IMR-90 (cell line): Measurements from ENCODE around the gene SPATA13. TPM values are rescaled to one million over a fixed set of nuclear protein-coding genes. Genes with fewer than 3 reads are reported as not detected.

Experiments used
- ATAC-seq: fragments of 200-7000 bp; cut with Tn5 transposase; 2 replicates; pipeline ENCODE4 v1.9.1; 2020; ENCODE audit warnings: low read depth, mild to moderate bottlenecking, moderate library complexity
- BruUV-seq: library from RNA; stranded (reverse); fragments of 400-500 nt; replicated peaks from 2 replicates; lab custom pipeline; 2021; lab: Mats Ljungman, UMichigan
- CTCF ChIA-PET: fragments of 300-600 bp; formaldehyde crosslinking; extraction: SDS; loops from one replicate; lab custom pipeline; 2021; ENCODE audit warnings: antibody characterized with exemption; lab: Yijun Ruan, JAX
- POLR2A ChIA-PET: fragments of 300-600 bp; sonication (Branson Sonifier 250); formaldehyde crosslinking; loops from one replicate; lab custom pipeline; 2022; ENCODE audit warnings: antibody characterized with exemption; ENCODE audit not compliant: unreplicated experiment; lab: Charles Lee
- DNase-seq: peaks from one replicate; pipeline ENCODE4 v3.0.0; 2013
- H2AFZ ChIP-seq: replicated peaks from 2 replicates; pipeline ENCODE3; 2013; ENCODE audit warnings: low read length, mild to moderate bottlenecking; ENCODE audit not compliant: poor library complexity
- H2AK5ac ChIP-seq: 2 replicates; pipeline ENCODE4 v1.6.1; 2013; ENCODE audit warnings: low read depth, low read length, inconsistent platforms
- H2AK9ac ChIP-seq: replicated peaks from 2 replicates; pipeline ENCODE3; 2013; ENCODE audit warnings: mild to moderate bottlenecking, low read depth, low read length, moderate library complexity; ENCODE audit not compliant: poor library complexity
- H2BK120ac ChIP-seq: 2 replicates; pipeline ENCODE4 v1.6.1; 2013; ENCODE audit warnings: low read depth, low read length, inconsistent platforms
- H2BK15ac ChIP-seq: 3 replicates; pipeline ENCODE4 v1.6.1; 2013; ENCODE audit warnings: low read depth, low read length, inconsistent platforms
- H2BK20ac ChIP-seq: 2 replicates; pipeline ENCODE4 v1.6.1; 2013; ENCODE audit warnings: low read depth, mild to moderate bottlenecking, inconsistent platforms, low read length, moderate library complexity
- H2BK5ac ChIP-seq: 2 replicates; pipeline ENCODE4 v1.6.1; 2013; ENCODE audit warnings: mild to moderate bottlenecking, low read depth, low read length, inconsistent platforms; ENCODE audit not compliant: poor library complexity, severe bottlenecking
- H3K14ac ChIP-seq: replicated peaks from 2 replicates; pipeline ENCODE4 v1.6.1; 2013; ENCODE audit warnings: low read depth, low read length, inconsistent platforms
- H3K18ac ChIP-seq: 2 replicates; pipeline ENCODE4 v1.6.1; 2013; ENCODE audit warnings: low read depth, low read length, control low read depth
- H3K23ac ChIP-seq: 2 replicates; pipeline ENCODE4 v1.6.1; 2013; ENCODE audit warnings: low read depth, low read length, inconsistent platforms
- H3K27ac ChIP-seq: 2 replicates; pipeline ENCODE4 v1.5.1; 2013; ENCODE audit warnings: mild to moderate bottlenecking, control low read depth, low read length; ENCODE audit not compliant: insufficient read depth
- H3K27me3 ChIP-seq: 2 replicates; pipeline ENCODE4 v1.6.1; 2013; ENCODE audit warnings: low read length; ENCODE audit not compliant: control insufficient read depth, insufficient read depth
- H3K36me3 ChIP-seq: 2 replicates; pipeline ENCODE4 v1.6.1; 2013; ENCODE audit warnings: low read length, mixed read lengths; ENCODE audit not compliant: control insufficient read depth, insufficient read depth
- H3K4ac ChIP-seq: 2 replicates; pipeline ENCODE4 v1.6.1; 2013; ENCODE audit warnings: low read depth, low read length, inconsistent platforms
- H3K4me1 ChIP-seq: 2 replicates; pipeline ENCODE4 v1.6.1; 2013; ENCODE audit warnings: low read length, mixed read lengths; ENCODE audit not compliant: control insufficient read depth, insufficient read depth
- H3K4me2 ChIP-seq: 2 replicates; pipeline ENCODE4 v1.6.1; 2013; ENCODE audit warnings: low read depth, mild to moderate bottlenecking, control low read depth, low read length, moderate library complexity
- H3K4me3 ChIP-seq: 2 replicates; pipeline ENCODE4 v1.5.1; 2013; ENCODE audit warnings: low read depth, mild to moderate bottlenecking, control low read depth, low read length, moderate library complexity; ENCODE audit not compliant: insufficient read depth
- H3K56ac ChIP-seq: 2 replicates; pipeline ENCODE4 v1.6.1; 2013; ENCODE audit warnings: low read length, inconsistent platforms; ENCODE audit not compliant: insufficient read depth; ENCODE audit errors: extremely low read depth
- H3K79me1 ChIP-seq, 2 experiments: 2 replicates each; pipeline ENCODE4 v1.6.1; 2013; ENCODE audit warnings: low read length in 2 of 2, inconsistent platforms in 1 of 2, low read depth in 1 of 2
- H3K9ac ChIP-seq: 2 replicates; pipeline ENCODE4 v1.6.1; 2013; ENCODE audit warnings: low read depth, low read length, control low read depth
- H3K9me1 ChIP-seq: 2 replicates; pipeline ENCODE4 v1.6.1; 2013; ENCODE audit warnings: low read length, inconsistent platforms; ENCODE audit not compliant: insufficient read depth
- H3K9me3 ChIP-seq: 2 replicates; pipeline ENCODE4 v1.6.1; 2013; ENCODE audit warnings: low read length; ENCODE audit not compliant: control insufficient read depth, insufficient read depth
- H4K20me1 ChIP-seq: 2 replicates; pipeline ENCODE4 v1.6.1; 2013; ENCODE audit warnings: low read length, inconsistent platforms; ENCODE audit not compliant: insufficient read depth
- H4K5ac ChIP-seq: 2 replicates; pipeline ENCODE4 v1.6.1; 2013; ENCODE audit warnings: mild to moderate bottlenecking, low read depth, low read length, control low read depth
- H4K8ac ChIP-seq, 2 experiments: 2 replicates each; pipeline ENCODE4 v1.6.1; 2013; ENCODE audit warnings: low read depth in 2 of 2, low read length in 2 of 2, control low read depth in 1 of 2, inconsistent platforms in 1 of 2
- H4K91ac ChIP-seq: 2 replicates; pipeline ENCODE4 v1.6.1; 2013; ENCODE audit warnings: low read depth, low read length, inconsistent platforms; ENCODE audit not compliant: insufficient read depth
- FOS ChIP-seq: fragments of 150-350 bp; IDR thresholded peaks from 2 replicates; pipeline ENCODE4 v1.6.1; 2016; ENCODE audit warnings: low read depth, low read length
- MAFK ChIP-seq: IDR thresholded peaks from 2 replicates; pipeline ENCODE4 v1.6.1; 2012; ENCODE audit warnings: low read depth, low read length, improper control_type of control experiment
- NFE2L2 ChIP-seq: fragments of 150-350 bp; IDR thresholded peaks from 2 replicates; pipeline ENCODE4 v1.6.1; 2016; ENCODE audit warnings: low read depth, mild to moderate bottlenecking, low read length
- POLR2A ChIP-seq: IDR thresholded peaks from 2 replicates; pipeline ENCODE4 v1.6.1; 2012; ENCODE audit warnings: mild to moderate bottlenecking, low read depth, low read length
- RAD21 ChIP-seq: IDR thresholded peaks from 2 replicates; pipeline ENCODE4 v1.6.1; 2012; ENCODE audit warnings: low read length, improper control_type of control experiment
- whole genome bisulfite sequencing, 2 experiments: methylation state at CpG; one replicate each; pipeline versions ENCODE4 v1.1.5 to v1.1.7; 2013; ENCODE audit warnings: missing lambda C conversion rate in 2 of 2; ENCODE audit not compliant: insufficient read length in 1 of 2; ENCODE audit errors: extremely low coverage in 2 of 2; 5-methylcytosine and 5-hydroxymethylcytosine counted together
- dilution Hi-C: fragments of 300-500 bp; cut with HindIII; formaldehyde crosslinking; loops from one replicate; pipeline ENCODE4 v1.14.3; 2018; ENCODE audit warnings: low sequenced_read_pairs; ENCODE audit not compliant: unreplicated experiment
- in situ Hi-C: fragments of 300-500 bp; cut with MboI; formaldehyde crosslinking; loops from 3 replicates; pipeline ENCODE4 v1.14.3; 2019; ENCODE audit warnings: low sequenced_read_pairs, inconsistent platforms, mixed read lengths
- intact Hi-C: fragments of 100-400 bp; cut with micrococcal nuclease; formaldehyde crosslinking; loops from 2 replicates; pipeline ENCODE4 v1.10.0; 2022
- polyA plus RNA-seq, 3 experiments: library from polyadenylated mRNA; depleted of rRNA; stranded (reverse); fragments of >200 nt; gene quantifications; 2 replicates each; pipeline ENCODE4 v1.2.3, GENCODE V29; 2012; ENCODE audit warnings: low replicate concordance in 1 of 3
- total RNA-seq: library from RNA; depleted of rRNA; stranded (reverse); fragments of >200 nt; gene quantifications from 2 replicates; pipeline ENCODE4 v1.2.3, GENCODE V29; 2012
- TF ChIP-seq, protein P1 (sequence below): fragments of 150-350 bp; IDR thresholded peaks from 2 replicates; pipeline ENCODE4 v1.6.1; 2017; ENCODE audit warnings: mild to moderate bottlenecking, antibody characterized with exemption, low read length, low read depth

SPATA13 gene
- total and polyA plus RNA-seq, 2 of the 4 experiments (the other 2 are of a cell fraction) = 10.5 to 12.5 TPM

GRCh38 chr13:24292481-24292880, 132.0 kb downstream of the SPATA13 start:
- no peak overlapping the region for H3K4ac ChIP-seq
- DNase-seq (no peak), ATAC-seq (no peak)
- intact Hi-C loops = no loop called here
- dilution Hi-C loops = no loop called here
- no peak overlapping the region for H4K5ac ChIP-seq
- peaks cover 2% of the 10 kb centered on the region for H3K4me1 ChIP-seq
- H3K9me1 ChIP-seq = peaks cover 8% of the 10 kb centered on the region
- no peak overlapping the region for H2BK120ac ChIP-seq
- H3K79me1 ChIP-seq = peaks cover 0 to 4% of the 10 kb centered on the region in 2 experiments; a peak in 1 of 4 replicates
- H2BK15ac ChIP-seq = no peak overlapping the region
- no peak overlapping the region for H3K4me2 ChIP-seq
- no peak overlapping the region for H2AFZ ChIP-seq
- 87% methylated on average over 3 of the region's 6 CpGs; no CpG with 5 or more reads in 1 of the 2 experiments for WGBS, 2 experiments
- in situ Hi-C loops = no loop called here
- H3K36me3 ChIP-seq = peaks cover 45% of the 10 kb centered on the region
- no peak overlapping the region for H2BK20ac ChIP-seq
- H2AK5ac ChIP-seq = no peak overlapping the region
- no peak overlapping the region for H4K91ac ChIP-seq
- no peaks in the 10 kb centered on the region for H3K9me3 ChIP-seq
- H3K18ac ChIP-seq = no peak overlapping the region
- no peak overlapping the region for H4K8ac ChIP-seq
- POLR2A ChIA-PET = no interaction called here
- H3K14ac ChIP-seq = no peak overlapping the region
- no peak overlapping the region for H3K27ac ChIP-seq
- H3K23ac ChIP-seq = no peak overlapping the region
- H3K9ac ChIP-seq = no peak overlapping the region
- TF ChIP-seq NFE2L2 (no peak), RAD21 (no peak), FOS (no peak), POLR2A (no peak), MAFK (no peak)
- TF ChIP-seq, protein P1, sequence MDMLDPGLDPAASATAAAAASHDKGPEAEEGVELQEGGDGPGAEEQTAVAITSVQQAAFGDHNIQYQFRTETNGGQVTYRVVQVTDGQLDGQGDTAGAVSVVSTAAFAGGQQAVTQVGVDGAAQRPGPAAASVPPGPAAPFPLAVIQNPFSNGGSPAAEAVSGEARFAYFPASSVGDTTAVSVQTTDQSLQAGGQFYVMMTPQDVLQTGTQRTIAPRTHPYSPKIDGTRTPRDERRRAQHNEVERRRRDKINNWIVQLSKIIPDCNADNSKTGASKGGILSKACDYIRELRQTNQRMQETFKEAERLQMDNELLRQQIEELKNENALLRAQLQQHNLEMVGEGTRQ = no peak
- no peak overlapping the region for H2AK9ac ChIP-seq
- no peak overlapping the region for H3K56ac ChIP-seq
- CTCF ChIA-PET = no interaction called here
- H2BK5ac ChIP-seq = no peak overlapping the region
- no peaks in the 10 kb centered on the region for H4K20me1 ChIP-seq
- no TSS peak for BruUV-seq
- H3K4me3 ChIP-seq = no peak overlapping the region
- no peaks in the 10 kb centered on the region for H3K27me3 ChIP-seq
